H1 (cell line): ENCODE data around the gene DIP2C. TPM values are rescaled to one million over a fixed set of nuclear protein-coding genes. Genes with fewer than 3 reads are reported as not detected.

Source experiments
- CTCF ChIA-PET: fragments of 300-600 bp; sonication (Branson Sonifier 250); formaldehyde crosslinking; loops from one replicate; lab custom pipeline; 2021; ENCODE audit not compliant: partially characterized antibody; lab: Charles Lee
- POLR2A ChIA-PET: fragments of 300-600 bp; sonication (Branson Sonifier 250); formaldehyde crosslinking; loops from one replicate; lab custom pipeline; 2021; ENCODE audit warnings: inconsistent platforms; ENCODE audit not compliant: partially characterized antibody; lab: Charles Lee
- DNase-seq, 2 experiments: peaks; one replicate each; pipeline versions ENCODE4 v3.0.0 to v3.0.0-alpha.2; 2010 to 2022; ENCODE audit warnings: low spot score in 2 of 2, low read depth in 1 of 2, mixed read lengths in 1 of 2
- FAIRE-seq: peaks from 2 replicates; lab custom pipeline; 2011; peaks lifted over from hg19 to GRCh38; lab: Jason Lieb, UNC
- H2AFZ ChIP-seq: 2 replicates; pipeline ENCODE4 v1.8.1; 2012; ENCODE audit warnings: low read length, inconsistent platforms
- H2AK5ac ChIP-seq: 2 replicates; pipeline ENCODE4 v1.6.1; 2013; ENCODE audit warnings: low read depth, low read length
- H2BK120ac ChIP-seq: replicated peaks from 2 replicates; pipeline ENCODE3; 2013; ENCODE audit warnings: low read depth, low read length, inconsistent platforms
- H2BK12ac ChIP-seq: 2 replicates; pipeline ENCODE4 v1.6.1; 2013; ENCODE audit warnings: low read depth, low read length
- H2BK15ac ChIP-seq: 2 replicates; pipeline ENCODE4 v1.6.1; 2013; ENCODE audit warnings: low read length
- H2BK20ac ChIP-seq: 2 replicates; pipeline ENCODE4 v1.6.1; 2013; ENCODE audit warnings: low read length
- H2BK5ac ChIP-seq: 2 replicates; pipeline ENCODE4 v1.6.1; 2013; ENCODE audit warnings: low read depth, low read length
- H3K14ac ChIP-seq: 2 replicates; pipeline ENCODE4 v1.6.1; 2013; ENCODE audit warnings: inconsistent platforms; ENCODE audit not compliant: insufficient read length
- H3K18ac ChIP-seq: 2 replicates; pipeline ENCODE4 v1.6.1; 2013; ENCODE audit warnings: low read length; ENCODE audit errors: extremely low read depth
- H3K23ac ChIP-seq: 2 replicates; pipeline ENCODE4 v1.6.1; 2013; ENCODE audit warnings: inconsistent platforms; ENCODE audit not compliant: insufficient read length
- H3K23me2 ChIP-seq: 2 replicates; pipeline ENCODE4 v1.6.1; 2013; ENCODE audit warnings: low read depth, low read length
- H3K27ac ChIP-seq: 2 replicates; pipeline ENCODE4 v1.6.1; 2011; ENCODE audit warnings: low read depth, low read length, inconsistent platforms
- H3K27me3 ChIP-seq, 4 experiments: replicated peaks in 1 of 4; 1 replicate in 1 of 4; 2 replicates in 3 of 4; pipeline versions ENCODE4 v1.6.1 to v1.8.1; 2011 to 2013; ENCODE audit warnings: low read length in 3 of 4, mild to moderate bottlenecking in 3 of 4, inconsistent platforms in 2 of 4, mixed read lengths in 2 of 4, moderate library complexity in 1 of 4; ENCODE audit not compliant: control insufficient read depth in 3 of 4, insufficient read depth in 3 of 4; ENCODE audit errors: extremely low read depth in 1 of 4
- H3K36me3 ChIP-seq, 4 experiments: 2 replicates each; pipeline versions ENCODE4 v1.6.1 to v1.8.1; 2011 to 2013; ENCODE audit warnings: mild to moderate bottlenecking in 4 of 4, low read length in 3 of 4, moderate library complexity in 2 of 4, control low read depth in 1 of 4, inconsistent platforms in 1 of 4; ENCODE audit not compliant: insufficient read depth in 4 of 4, control insufficient read depth in 2 of 4
- H3K4ac ChIP-seq: replicated peaks from 2 replicates; pipeline ENCODE3; 2013; ENCODE audit warnings: low read length, low read depth, mixed read lengths, inconsistent platforms; ENCODE audit not compliant: insufficient read length
- H3K4me1 ChIP-seq, 4 experiments: replicated peaks in 1 of 4; 1 replicate in 1 of 4; 2 replicates in 3 of 4; pipeline versions ENCODE4 v1.6.1 to v1.8.1; 2011 to 2013; ENCODE audit warnings: low read length in 3 of 4, inconsistent platforms in 2 of 4, mixed read lengths in 1 of 4; ENCODE audit not compliant: insufficient read depth in 4 of 4, control insufficient read depth in 3 of 4
- H3K4me2 ChIP-seq, 2 experiments: 2 replicates each; pipeline versions ENCODE4 v1.6.1 to v1.8.1; 2011 to 2013; ENCODE audit warnings: low read depth in 2 of 2, low read length in 2 of 2, control low read depth in 1 of 2, inconsistent platforms in 1 of 2, mild to moderate bottlenecking in 1 of 2; ENCODE audit not compliant: insufficient read depth in 1 of 2
- H3K4me3 ChIP-seq, 4 experiments: fragments of 200-600, 300-600 bp in 1 of 4; sonication (generic), shearing (Covaris generic), sonication (Bioruptor Twin) in 1 of 4; 2 replicates each; pipeline versions ENCODE4 v1.5.1 to v1.8.1; 2011 to 2016; ENCODE audit warnings: low read length in 4 of 4, low read depth in 3 of 4, control low read depth in 2 of 4, inconsistent platforms in 2 of 4, mild to moderate bottlenecking in 2 of 4, mixed read lengths in 1 of 4, moderate library complexity in 1 of 4; ENCODE audit not compliant: insufficient read depth in 2 of 4; ENCODE audit errors: extremely low read depth in 1 of 4
- H3K56ac ChIP-seq: replicated peaks from 2 replicates; pipeline ENCODE3; 2013; ENCODE audit warnings: low read depth, mild to moderate bottlenecking, mixed read lengths, low read length, inconsistent platforms; ENCODE audit not compliant: insufficient read length
- H3K79me1 ChIP-seq: 2 replicates; pipeline ENCODE4 v1.6.1; 2013; ENCODE audit warnings: low read depth, low read length, control low read depth
- H3K79me2 ChIP-seq, 2 experiments: 2 replicates each; pipeline versions ENCODE4 v1.6.1 to v1.8.1; 2012 to 2013; ENCODE audit warnings: low read length in 2 of 2, mild to moderate bottlenecking in 2 of 2, inconsistent platforms in 1 of 2; ENCODE audit not compliant: insufficient read depth in 2 of 2, control insufficient read depth in 1 of 2
- H3K9ac ChIP-seq, 4 experiments: replicated peaks in 1 of 4; 1 replicate in 1 of 4; 2 replicates in 3 of 4; pipeline versions ENCODE4 v1.6.1 to v1.8.1; 2011 to 2013; ENCODE audit warnings: low read depth in 3 of 4, low read length in 3 of 4, control low read depth in 2 of 4, mild to moderate bottlenecking in 2 of 4, moderate library complexity in 2 of 4, inconsistent platforms in 1 of 4; ENCODE audit errors: extremely low read depth in 1 of 4
- H3K9me3 ChIP-seq, 2 experiments: 2 replicates each; pipeline versions ENCODE4 v1.6.1 to v1.8.1; 2012 to 2013; ENCODE audit warnings: mild to moderate bottlenecking in 2 of 2, moderate library complexity in 2 of 2, control low read depth in 1 of 2, inconsistent platforms in 1 of 2, low read depth in 1 of 2, low read length in 1 of 2, mixed read lengths in 1 of 2; ENCODE audit not compliant: insufficient read depth in 2 of 2
- H4K20me1 ChIP-seq, 2 experiments: replicated peaks in 1 of 2; 2 replicates each; pipeline versions ENCODE3 to v1.8.1; 2011 to 2013; ENCODE audit warnings: inconsistent platforms in 2 of 2, low read length in 2 of 2, mild to moderate bottlenecking in 1 of 2; ENCODE audit not compliant: insufficient read depth in 2 of 2, control insufficient read depth in 1 of 2
- H4K5ac ChIP-seq: 2 replicates; pipeline ENCODE4 v1.6.1; 2013; ENCODE audit warnings: low read length, low read depth, mixed read lengths, inconsistent platforms; ENCODE audit not compliant: insufficient read length
- H4K8ac ChIP-seq: 2 replicates; pipeline ENCODE4 v1.8.0; 2013; ENCODE audit warnings: mild to moderate bottlenecking, moderate library complexity, low read length, inconsistent platforms; ENCODE audit not compliant: insufficient read depth; ENCODE audit errors: extremely low read depth
- H4K91ac ChIP-seq: replicated peaks from 2 replicates; pipeline ENCODE3; 2013; ENCODE audit warnings: low read length, mixed read lengths, inconsistent platforms; ENCODE audit not compliant: insufficient read length
- EP300 ChIP-seq, 2 experiments: IDR thresholded peaks; 1 replicate in 1 of 2; 2 replicates in 1 of 2; pipeline ENCODE4 v1.6.1; 2011 to 2012; ENCODE audit warnings: low read depth in 2 of 2, low read length in 2 of 2, mild to moderate bottlenecking in 2 of 2, borderline replicate concordance in 1 of 2, inconsistent platforms in 1 of 2, moderate library complexity in 1 of 2
- HDAC6 ChIP-seq: IDR thresholded peaks from one replicate; pipeline ENCODE4 v1.7.1; 2012; ENCODE audit warnings: low read depth, mild to moderate bottlenecking, inconsistent platforms, low read length, moderate library complexity
- JUN ChIP-seq: IDR thresholded peaks from 2 replicates; pipeline ENCODE4 v1.6.1; 2011; ENCODE audit warnings: low read depth, mild to moderate bottlenecking, improper control_type of control experiment, low read length
- POLR2A ChIP-seq, 2 experiments: IDR thresholded peaks; 1 replicate in 1 of 2; 2 replicates in 1 of 2; pipeline ENCODE4 v1.6.1; 2011; ENCODE audit warnings: low read depth in 2 of 2, low read length in 2 of 2, mild to moderate bottlenecking in 2 of 2; ENCODE audit errors: control extremely low read depth in 1 of 2
- RAD21 ChIP-seq, 2 experiments: IDR thresholded peaks in 1 of 2; conservative IDR thresholded peaks in 1 of 2; 2 replicates each; pipeline ENCODE4 v1.6.1; 2011; ENCODE audit warnings: low read depth in 2 of 2, low read length in 2 of 2, improper control_type of control experiment in 1 of 2, inconsistent platforms in 1 of 2, mild to moderate bottlenecking in 1 of 2, moderate library complexity in 1 of 2
- SIN3A ChIP-seq, 2 experiments: IDR thresholded peaks in 1 of 2; conservative IDR thresholded peaks in 1 of 2; 2 replicates each; pipeline ENCODE4 v1.6.1; 2011 to 2012; ENCODE audit warnings: low read length in 2 of 2, improper control_type of control experiment in 1 of 2, low read depth in 1 of 2, mild to moderate bottlenecking in 1 of 2
- SP2 ChIP-seq: IDR thresholded peaks from 2 replicates; pipeline ENCODE4 v1.6.1; 2012; ENCODE audit warnings: mild to moderate bottlenecking, low read length, inconsistent platforms
- SRF ChIP-seq: IDR thresholded peaks from 2 replicates; pipeline ENCODE4 v1.6.1; 2011; ENCODE audit warnings: mild to moderate bottlenecking, low read depth, low read length, moderate library complexity
- TEAD4 ChIP-seq: IDR thresholded peaks from 2 replicates; pipeline ENCODE4 v1.6.1; 2012; ENCODE audit warnings: low read depth, low read length, inconsistent platforms, mixed read lengths
- YY1 ChIP-seq: IDR thresholded peaks from 2 replicates; pipeline ENCODE4 v1.6.1; 2011; ENCODE audit warnings: low read depth, mild to moderate bottlenecking, low read length
- WGBS, 2 experiments: shearing (Covaris generic) in 1 of 2; methylation state at CpG; one replicate each; pipeline versions ENCODE4 v1.1.6 to v1.1.7; 2013 to 2015; ENCODE audit warnings: low lambda C conversion rate in 2 of 2, mixed read lengths in 2 of 2, inconsistent platforms in 1 of 2, low coverage in 1 of 2, missing lambda C conversion rate in 1 of 2; ENCODE audit not compliant: insufficient replicate concordance in 2 of 2, insufficient coverage in 1 of 2, insufficient read length in 1 of 2; ENCODE audit errors: extremely low coverage in 1 of 2, missing lambda C conversion rate in 1 of 2; 5-methylcytosine and 5-hydroxymethylcytosine counted together
- polyA plus RNA-seq, 7 experiments: library from polyadenylated mRNA; depleted of rRNA in 3 of 7; stranded (reverse) in 5 of 7; unstranded in 2 of 7; fragments of >200 nt in 5 of 7; fragments of 200-250 nt in 2 of 7; gene quantifications; 1 replicate in 5 of 7; 2 replicates in 1 of 7; 4 replicates in 1 of 7; pipeline versions ENCODE4 v1.2.1 to v1.2.3, GENCODE V29; 2011 to 2013; ENCODE audit warnings: missing spikeins in 2 of 7, mixed read lengths in 2 of 7
- total RNA-seq: library from RNA; stranded (reverse); fragmentation: NEBNext Ultra II Directional; extraction: Animal tissue kit (Norgen Biotek cat#: 25700); gene quantifications from 2 replicates; pipeline ENCODE4 v1.2.1, GENCODE V29; 2021
- TF ChIP-seq, protein P1 (sequence below): IDR thresholded peaks from 2 replicates; pipeline ENCODE4 v1.6.1; 2011; ENCODE audit warnings: low read length, improper control_type of control experiment

DIP2C gene
- total and polyA plus RNA-seq, 2 of the 8 experiments (the other 6 are each of a cell fraction or from before 2014, with no cell fraction given): 3.8 to 9.3 TPM

DNA sequence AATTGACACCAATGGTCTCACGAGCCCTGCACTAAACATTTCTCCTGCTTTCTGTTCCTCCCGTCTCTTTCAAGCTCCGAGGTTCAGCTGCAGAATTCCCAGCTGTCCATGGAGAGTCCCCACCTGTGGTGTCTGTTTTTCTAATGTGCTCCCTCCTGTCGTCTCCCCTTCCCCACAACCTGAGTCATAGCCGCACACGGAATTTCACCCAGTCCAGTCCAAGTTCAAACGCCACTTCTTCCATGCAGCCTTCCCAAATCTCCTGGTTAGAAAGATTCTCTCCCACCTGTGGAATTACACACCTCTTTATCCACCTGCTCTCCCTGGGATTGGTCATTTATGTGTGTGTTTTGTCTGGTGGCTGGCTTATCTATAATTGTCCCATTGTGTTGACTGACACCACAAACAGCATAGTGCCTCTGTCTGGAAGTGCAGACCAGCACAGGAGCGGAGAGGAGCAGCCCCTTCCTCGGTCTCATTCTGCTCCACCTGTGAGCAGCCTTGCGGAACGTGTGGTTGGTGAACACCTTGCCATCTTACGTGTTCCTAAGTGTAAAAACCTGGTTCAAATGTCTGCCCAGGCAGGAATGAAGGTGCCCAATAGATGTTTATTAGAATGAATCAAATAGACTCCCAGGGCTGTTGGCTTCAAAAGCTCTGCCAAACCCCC is 3.3 kb upstream of the DIP2C start:
- Histone ChIP-seq H2BK120ac (no peak overlapping the region), H3K14ac (no peak overlapping the region), H2AK5ac (no peak overlapping the region), H2BK12ac (no peak overlapping the region), H3K27ac (no peak overlapping the region), H3K9ac (no peak overlapping the region), H3K56ac (no peak overlapping the region), H4K91ac (no peak overlapping the region), H3K79me1 (peaks cover 2% of the 10 kb centered on the region), H2BK5ac (no peak overlapping the region), H4K20me1 (peaks cover under 1 to 4% of the 10 kb centered on the region in 2 experiments), H3K23me2 (peaks cover 8% of the 10 kb centered on the region; the same call in 1 of the 2 replicates), H4K8ac (no peak overlapping the region), H3K9me3 (no peaks in the 10 kb centered on the region), H3K4ac (no peak overlapping the region), H2BK15ac (no peak overlapping the region), H3K4me2 (no peak overlapping the region), H2BK20ac (no peak overlapping the region), H4K5ac (no peak overlapping the region), H3K23ac (no peak overlapping the region), H3K36me3 (no peaks in the 10 kb centered on the region), H3K27me3 (peaks cover 0 to 12% (median 7%) of the 10 kb centered on the region in 4 experiments; a peak in 3 of 7 replicates), H3K4me3 (no peak overlapping the region), H3K18ac (no peak overlapping the region), H3K79me2 (peaks cover 0 to 5% of the 10 kb centered on the region in 2 experiments; a peak in 1 of 4 replicates), H3K4me1 (peaks cover 0 to 5% (median 2%) of the 10 kb centered on the region in 4 experiments; a peak in 3 of 7 replicates), H2AFZ (no peak overlapping the region)
- FAIRE-seq (no peak), DNase-seq (no peak)
- CTCF ChIA-PET: interaction anchor here (0.6 to 1.1 kb wide), 4 partner anchors 9 to 168 kb away, joined by 3 to 4 read pairs (median 3); no protein-coding TSS in a partner anchor
- POLR2A ChIA-PET: interaction anchor here (2.1 kb wide), 1 partner anchor 16 kb away, joined by 5 read pairs; no protein-coding TSS in a partner anchor
- WGBS, 2 experiments: 90% methylated on average over 12 of the region's 12 CpGs; no CpG with 5 or more reads in 1 of the 2 experiments
- TF ChIP-seq, protein P1, sequence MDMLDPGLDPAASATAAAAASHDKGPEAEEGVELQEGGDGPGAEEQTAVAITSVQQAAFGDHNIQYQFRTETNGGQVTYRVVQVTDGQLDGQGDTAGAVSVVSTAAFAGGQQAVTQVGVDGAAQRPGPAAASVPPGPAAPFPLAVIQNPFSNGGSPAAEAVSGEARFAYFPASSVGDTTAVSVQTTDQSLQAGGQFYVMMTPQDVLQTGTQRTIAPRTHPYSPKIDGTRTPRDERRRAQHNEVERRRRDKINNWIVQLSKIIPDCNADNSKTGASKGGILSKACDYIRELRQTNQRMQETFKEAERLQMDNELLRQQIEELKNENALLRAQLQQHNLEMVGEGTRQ: no peak
- TF ChIP-seq YY1 (no peak), HDAC6 (no peak), SRF (no peak), SIN3A (conservative IDR thresholded peaks at IDR 0.05 in 1 of 2, IDR thresholded peaks at IDR 0.05 in 1 of 2; ENCODE audit: low read depth in 1 of 2, low read length in 2 of 2) (no peak), POLR2A (IDR thresholded peaks at IDR 0.05; ENCODE audit: control extremely low read depth in 1 of 2, low read depth in 2 of 2, low read length in 2 of 2) (no peak), EP300 (IDR thresholded peaks at IDR 0.05; ENCODE audit: borderline replicate concordance in 1 of 2, low read depth in 2 of 2, low read length in 2 of 2) (no peak), SP2 (no peak), RAD21 (IDR thresholded peaks at IDR 0.05 in 1 of 2, conservative IDR thresholded peaks at IDR 0.05 in 1 of 2; ENCODE audit: low read depth in 2 of 2, low read length in 2 of 2) (no peak), JUN (no peak), TEAD4 (no peak)
